HepG2 (cell line): ENCODE results near the gene FUT8.

Experiments
- KDM1A ChIP-seq: IDR thresholded peaks from 2 replicates; pipeline ENCODE4 v1.6.1; 2016; ENCODE audit warnings: missing compliant biosample characterization
- YEATS4 ChIP-seq: sonication (generic); formaldehyde crosslinking; IDR thresholded peaks from 2 replicates; pipeline ENCODE4 v1.4.0; 2020; ENCODE audit warnings: missing genetic modification reagents, borderline replicate concordance

- TF ChIP-seq KDM1A (CRISPR knock-in tag) (no peak), YEATS4 (no peak)
Observed at GRCh38 chr14:65423982-65424381, 11.5 kb downstream of the FUT8 start.
